ENCODE results near the gene PPP1R13B.

GRCh38 chr14:103832046-103832445, 15.3 kb downstream of the PPP1R13B start:
- no peak for TF ChIP-seq CTCF (IDR thresholded peaks at IDR 0.05; ENCODE audit: insufficient read depth, low read length)
- TF ChIP-seq POLR2AphosphoS5 (IDR thresholded peaks at IDR 0.05; ENCODE audit: low read depth), result no peak
